Ishikawa (cell line): ENCODE results near the gene FAM221B.

Experiments used
- EP300 ChIP-seq: IDR thresholded peaks from 2 replicates; pipeline ENCODE4 v1.6.1; 2012; ENCODE audit warnings: borderline replicate concordance
- MAX ChIP-seq: IDR thresholded peaks from 2 replicates; pipeline ENCODE4 v1.6.1; 2012
- RAD21 ChIP-seq: IDR thresholded peaks from 2 replicates; pipeline ENCODE4 v1.6.1; 2012; ENCODE audit warnings: low read depth
- TAF1 ChIP-seq: IDR thresholded peaks from 2 replicates; pipeline ENCODE4 v1.6.1; 2012; ENCODE audit warnings: low read depth, mild to moderate bottlenecking
- TEAD4 ChIP-seq: IDR thresholded peaks from 2 replicates; pipeline ENCODE4 v1.6.1; 2012
- USF1 ChIP-seq: IDR thresholded peaks from 2 replicates; pipeline ENCODE4 v1.6.1; 2012
- YY1 ChIP-seq: IDR thresholded peaks from 2 replicates; pipeline ENCODE4 v1.6.1; 2012; ENCODE audit warnings: low read depth

- TF ChIP-seq USF1 (no peak), MAX (no peak), YY1 (no peak), TEAD4 (no peak), RAD21 (no peak), EP300 (no peak), TAF1 (no peak)
These were observed 2.5 kb upstream of the FAM221B start for GRCh38 chr9:35831040-35831439.
